Adrenal gland (tissue), 12 donors: ENCODE results near the gene IL1RAPL2. TPM values are rescaled to one million over a fixed set of nuclear protein-coding genes. Genes with fewer than 3 reads are reported as not detected.

Source experiments
- DNase-seq, 7 donors: peaks; one replicate each; pipeline ENCODE4 v3.0.0-alpha.2; 2019 to 2020
- H3K27ac ChIP-seq, 5 donors: fragments of 200-600 bp; sonication (generic) in 4 of 5; 1 replicate in 3 of 5; 2 replicates in 2 of 5; pipeline versions ENCODE4 v1.5.1 to v1.8.0; 2016 to 2020; ENCODE audit warnings: mild to moderate bottlenecking in 1 of 5
- H3K27me3 ChIP-seq: fragments of 200-600 bp; 2 replicates; pipeline ENCODE4 v1.8.0; 2021
- H3K36me3 ChIP-seq, 2 donors: fragments of 200-600 bp; replicated peaks in 1 of 2; 1 replicate in 1 of 2; 2 replicates in 1 of 2; pipeline versions ENCODE4 v1.5.1 to v1.8.0; 2018 to 2022
- H3K4me1 ChIP-seq, 2 donors: fragments of 200-600 bp; replicated peaks in 1 of 2; 1 replicate in 1 of 2; 2 replicates in 1 of 2; pipeline versions ENCODE4 v1.5.1 to v1.8.0; 2018 to 2021
- H3K4me3 ChIP-seq, 4 donors: fragments of 200-600 bp; sonication (generic) in 3 of 4; one replicate each; pipeline ENCODE4 v1.5.1; 2016 to 2018
- H3K9me3 ChIP-seq, 3 donors: fragments of 200-600 bp; sonication (generic) in 1 of 3; replicated peaks in 1 of 3; 1 replicate in 2 of 3; 2 replicates in 1 of 3; pipeline versions ENCODE4 v1.5.1 to v1.8.0; 2016 to 2021
- POLR2A ChIP-seq, 2 donors: fragments of 450-650 bp; IDR thresholded peaks; one replicate each; pipeline ENCODE4 v1.6.1; 2017; ENCODE audit warnings: antibody characterized with exemption in 2 of 2, mild to moderate bottlenecking in 2 of 2, moderate library complexity in 1 of 2
- WGBS, 4 donors: extraction: QIAGEN DNeasy Blood & Tissue Kit in 2 of 4; methylation state at CpG; one replicate each; pipeline versions ENCODE4 v1.1.5 to v1.1.7; 2013 to 2017; 5-methylcytosine and 5-hydroxymethylcytosine counted together
- intact Hi-C, 2 donors: fragments of 100-400 bp; cut with DNase I; formaldehyde crosslinking; loops; one replicate each; pipeline versions ENCODE4 v1.14.1 to v1.15.0; 2022 to 2023
- polyA plus RNA-seq, 3 donors: library from polyadenylated mRNA; stranded (reverse); fragments of 200-250 nt in 2 of 3; fragments of 350-450 nt in 1 of 3; fragmentation: Illumina TruSeq in 1 of 3; extraction: RNeasy Lipid Tissue Mini Kit (QIAGEN cat#74804) in 1 of 3; gene quantifications; one replicate each; pipeline ENCODE4 v1.2.3, GENCODE V29; 2013 to 2014
- total RNA-seq, 9 donors: library from RNA; depleted of rRNA in 4 of 9; stranded (reverse); fragments of >200 nt in 4 of 9; fragments of 120-200 nt in 1 of 9; fragmentation: NEBNext Ultra II Directional in 1 of 9; extraction: Animal tissue kit (Norgen Biotek cat#: 25700) in 1 of 9; gene quantifications; one replicate each; pipeline versions ENCODE4 v1.1.0 to v1.2.4, GENCODE V29; 2013 to 2023
- TF ChIP-seq, protein P1 (sequence below), 6 experiments: fragments of 450-650 bp in 4 of 6; fragments of 200-600 bp in 2 of 6; sonication (generic) in 1 of 6; IDR thresholded peaks; 1 replicate in 5 of 6; 2 replicates in 1 of 6; pipeline versions ENCODE4 v1.5.1 to v1.8.0; 2016 to 2021; ENCODE audit warnings: antibody characterized with exemption in 6 of 6, mild to moderate bottlenecking in 2 of 6, moderate library complexity in 1 of 6
- donor health status: healthy with polysubstance abuse.
- donor health status: Bipolar disorder and iron deficiency.
- donor health status: DM: yes; HTN: yes; CAD: no.
- donor health status: DM: no; HTN: no; CAD: no.
- donor health status: DM: no; HTN: no; CAD: no.
- donor health status: DM: yes; HTN: yes; CAD: no.

Gene IL1RAPL2
- total and polyA plus RNA-seq, 12 donors: 0.27 to 8.4 (median 0.64) TPM; not detected in 5

DNA sequence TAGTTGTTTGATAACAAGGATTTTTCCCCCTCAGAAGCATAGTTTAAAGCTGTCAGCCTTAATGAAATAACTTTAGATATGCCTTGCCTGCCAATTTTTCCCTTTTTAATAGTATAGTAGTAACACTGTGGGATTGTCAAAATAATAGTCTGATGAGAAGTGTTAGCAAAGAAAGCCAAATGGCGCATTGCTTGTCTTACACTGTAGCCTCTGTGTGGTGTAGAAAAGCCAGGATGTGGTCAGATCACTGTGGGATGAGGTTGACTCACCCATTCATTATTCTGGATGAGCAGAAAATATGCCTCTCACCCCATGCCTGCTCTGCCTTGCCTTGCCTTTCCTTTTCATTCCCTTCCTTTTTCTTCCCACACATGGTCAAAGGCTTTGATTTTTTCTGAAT, 998.5 kb downstream of the IL1RAPL2 start:
- no peak overlapping the region for H3K27ac ChIP-seq
- H3K36me3 ChIP-seq: no peaks in the 10 kb centered on the region
- H3K4me3 ChIP-seq: no peak overlapping the region
- peaks cover 4% of the 10 kb centered on the region for H3K27me3 ChIP-seq
- intact Hi-C loops: no loop called here
- 61 to 95% (median 75%) methylated on average over 1 of the region's 1 CpG for WGBS, 4 donors
- no peaks in the 10 kb centered on the region for H3K9me3 ChIP-seq
- TF ChIP-seq POLR2A (IDR thresholded peaks at IDR 0.05): no peak
- TF ChIP-seq, protein P1, sequence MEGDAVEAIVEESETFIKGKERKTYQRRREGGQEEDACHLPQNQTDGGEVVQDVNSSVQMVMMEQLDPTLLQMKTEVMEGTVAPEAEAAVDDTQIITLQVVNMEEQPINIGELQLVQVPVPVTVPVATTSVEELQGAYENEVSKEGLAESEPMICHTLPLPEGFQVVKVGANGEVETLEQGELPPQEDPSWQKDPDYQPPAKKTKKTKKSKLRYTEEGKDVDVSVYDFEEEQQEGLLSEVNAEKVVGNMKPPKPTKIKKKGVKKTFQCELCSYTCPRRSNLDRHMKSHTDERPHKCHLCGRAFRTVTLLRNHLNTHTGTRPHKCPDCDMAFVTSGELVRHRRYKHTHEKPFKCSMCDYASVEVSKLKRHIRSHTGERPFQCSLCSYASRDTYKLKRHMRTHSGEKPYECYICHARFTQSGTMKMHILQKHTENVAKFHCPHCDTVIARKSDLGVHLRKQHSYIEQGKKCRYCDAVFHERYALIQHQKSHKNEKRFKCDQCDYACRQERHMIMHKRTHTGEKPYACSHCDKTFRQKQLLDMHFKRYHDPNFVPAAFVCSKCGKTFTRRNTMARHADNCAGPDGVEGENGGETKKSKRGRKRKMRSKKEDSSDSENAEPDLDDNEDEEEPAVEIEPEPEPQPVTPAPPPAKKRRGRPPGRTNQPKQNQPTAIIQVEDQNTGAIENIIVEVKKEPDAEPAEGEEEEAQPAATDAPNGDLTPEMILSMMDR (IDR thresholded peaks at IDR 0.05): no peak
- H3K4me1 ChIP-seq: no peaks in the 10 kb centered on the region
- no peak for DNase-seq

DNA sequence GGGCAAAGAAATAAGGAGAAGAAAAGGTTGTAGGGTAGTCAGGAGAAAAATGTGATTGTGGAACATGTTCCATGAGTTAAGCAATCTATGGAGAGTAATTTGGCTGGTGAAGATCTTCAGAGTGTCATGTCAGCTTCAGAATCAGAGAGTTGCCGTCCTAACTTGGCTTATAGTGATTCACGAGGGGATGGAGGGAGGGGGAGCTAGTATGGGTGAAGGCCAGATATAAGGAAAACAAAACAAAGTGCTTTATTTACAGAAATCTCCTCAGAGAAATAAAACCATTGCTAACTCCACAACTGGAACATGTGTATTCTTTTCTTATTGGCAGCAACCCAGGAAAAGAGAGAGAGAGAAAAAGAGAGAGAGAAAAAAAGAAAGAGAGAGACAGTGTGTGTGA, 999.9 kb downstream of the IL1RAPL2 start:
- TF ChIP-seq, protein P1 (IDR thresholded peaks at IDR 0.05): no peak
- TF ChIP-seq POLR2A (IDR thresholded peaks at IDR 0.05): no peak
- Histone ChIP-seq H3K27me3 (no peaks in the 10 kb centered on the region), H3K4me3 (no peak overlapping the region), H3K9me3 (no peaks in the 10 kb centered on the region), H3K27ac (no peak overlapping the region), H3K36me3 (no peaks in the 10 kb centered on the region), H3K4me1 (no peaks in the 10 kb centered on the region)
- DNase-seq: no peak
- WGBS, 4 donors: 15 to 44% (median 28%) methylated on average over 2 of the region's 2 CpGs
- intact Hi-C loops: no loop called here

DNA sequence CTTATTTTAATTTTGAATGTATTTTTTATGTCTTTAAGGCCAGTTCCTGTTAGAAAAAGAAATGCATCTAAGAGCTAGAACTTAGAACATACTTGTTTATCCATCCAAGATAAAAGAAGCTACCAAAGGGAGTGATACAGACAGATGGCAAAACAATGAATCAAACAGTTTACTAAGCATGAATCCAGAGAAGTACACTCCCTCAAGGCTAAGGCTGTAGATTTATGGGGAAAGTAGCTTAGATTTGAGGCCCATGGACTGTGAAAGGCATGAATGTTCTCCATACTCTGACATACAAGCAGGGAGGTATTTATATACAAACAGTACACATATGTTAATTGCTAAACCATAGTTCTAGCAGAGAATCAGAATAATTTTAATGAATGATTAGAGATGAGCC, 1001.1 kb downstream of the IL1RAPL2 start:
- no peak for TF ChIP-seq POLR2A (IDR thresholded peaks at IDR 0.05)
- TF ChIP-seq, protein P1 (IDR thresholded peaks at IDR 0.05): no peak
- H3K9me3 ChIP-seq: no peaks in the 10 kb centered on the region
- no peak overlapping the region for H3K27ac ChIP-seq
- no peak for DNase-seq
- H3K4me1 ChIP-seq: no peaks in the 10 kb centered on the region
- intact Hi-C loops: no loop called here
- peaks cover 1% of the 10 kb centered on the region for H3K27me3 ChIP-seq
- no peak overlapping the region for H3K4me3 ChIP-seq
- no peaks in the 10 kb centered on the region for H3K36me3 ChIP-seq

DNA sequence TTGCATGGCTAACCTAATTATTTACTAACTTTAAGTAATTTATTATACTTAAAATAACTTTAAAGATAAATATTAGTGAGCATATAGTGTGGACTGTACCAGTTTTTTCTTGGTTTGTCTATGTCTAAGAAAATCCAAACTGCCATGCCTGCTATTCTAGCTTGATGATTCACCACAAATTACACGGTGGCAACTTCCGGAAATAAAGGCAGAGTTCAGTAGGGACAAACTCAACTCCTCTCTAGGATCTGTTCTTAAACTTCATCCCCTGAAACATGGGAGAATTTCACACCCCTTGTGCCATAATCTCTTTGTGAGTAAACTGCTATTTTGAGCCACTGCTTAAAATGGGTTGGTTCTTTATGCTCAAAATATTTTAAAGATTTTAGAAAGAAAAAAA, 1042.7 kb downstream of the IL1RAPL2 start:
- 52 to 65% (median 58%) methylated on average over 2 of the region's 2 CpGs for WGBS, 4 donors
- no peaks in the 10 kb centered on the region for H3K4me1 ChIP-seq
- intact Hi-C loops: no loop called here
- no peak for DNase-seq
- H3K9me3 ChIP-seq: no peaks in the 10 kb centered on the region
- H3K27me3 ChIP-seq: peaks cover 5% of the 10 kb centered on the region
- H3K4me3 ChIP-seq: no peak overlapping the region
- no peak overlapping the region for H3K27ac ChIP-seq
- no peak for TF ChIP-seq POLR2A (IDR thresholded peaks at IDR 0.05)
- TF ChIP-seq, protein P1 (IDR thresholded peaks at IDR 0.05): no peak
- no peaks in the 10 kb centered on the region for H3K36me3 ChIP-seq
